Cerebellar nuclear complex (tissue), 1 donor: Measurements from ENCODE around the gene CH25H.
"Not testable (repeated sequence)": the region's sequence is repeated elsewhere in the genome, so short reads cannot be mapped to it uniquely, and the experiment has no call there.

Source experiments
- DNase-seq, 2 experiments: peaks; one replicate each; lab custom pipeline; 2025; lab: John Stamatoyannopoulos, UW

The CH25H gene

GRCh38 chr10:89201345-89202032 lies 5.6 kb downstream of the CH25H start:
- DNase-seq = no peak

- DNase-seq = no peak
These were observed 9.6 kb downstream of the CH25H start for GRCh38 chr10:89197473-89197872.

- DNase-seq = not testable (repeated sequence)
These were observed 15.8 kb downstream of the CH25H start for GRCh38 chr10:89191301-89191700.

DNA sequence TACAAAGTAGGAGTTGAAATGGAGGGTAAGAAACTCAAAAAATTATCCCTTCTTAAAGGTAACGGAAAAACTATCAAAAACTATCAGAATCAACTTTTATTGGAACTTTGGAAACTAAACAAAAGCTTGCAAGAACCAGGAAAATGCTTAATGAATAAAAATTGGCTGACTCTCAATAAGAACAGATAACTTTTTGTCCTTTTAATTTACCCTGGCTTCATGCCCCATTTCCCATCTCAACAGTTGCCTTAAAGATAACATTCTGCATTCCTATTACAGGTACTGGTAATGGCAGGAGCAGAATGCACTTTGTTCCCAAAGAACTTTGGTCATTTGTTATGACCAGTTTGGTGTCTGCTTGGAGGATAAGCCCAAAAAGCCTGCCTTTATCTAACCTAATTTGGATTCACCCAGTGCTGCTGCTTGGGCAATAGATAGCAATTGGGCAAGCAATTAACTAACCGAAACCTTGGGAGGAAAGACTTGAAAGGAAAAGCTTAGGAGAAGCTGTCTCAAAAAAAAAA lies 17.8 kb downstream of the CH25H start:
- DNase-seq = no peak

GRCh38 chr10:89185658-89186057 lies 21.5 kb downstream of the CH25H start:
- no peak for DNase-seq

DNA sequence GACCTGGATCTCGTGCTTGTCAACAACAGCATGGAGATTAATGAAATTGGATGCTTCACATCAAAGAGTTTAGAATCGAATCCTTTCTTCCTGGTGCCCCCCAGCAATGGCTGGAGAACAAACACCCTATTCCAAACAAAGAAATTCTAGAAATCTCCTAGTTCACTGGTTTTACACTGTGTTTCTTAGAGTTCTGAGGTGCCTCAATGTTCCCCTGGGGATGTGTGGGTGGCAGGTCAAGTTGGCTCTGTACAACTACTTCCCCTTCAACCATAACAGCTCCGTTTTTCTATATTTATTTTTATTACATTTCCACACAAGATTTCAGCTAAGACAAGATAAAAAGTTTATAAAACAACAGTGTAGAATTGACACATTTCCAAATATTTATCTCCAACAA lies 22.5 kb downstream of the CH25H start:
- no peak for DNase-seq

- no peak for DNase-seq
These were observed 23.5 kb downstream of the CH25H start for GRCh38 chr10:89183571-89183970.

GRCh38 chr10:89182894-89183293 lies 24.2 kb downstream of the CH25H start:
- no peak for DNase-seq

GRCh38 chr10:89175816-89176215 lies 31.3 kb downstream of the CH25H start:
- DNase-seq = no peak

- no peak for DNase-seq
These were observed 34.0 kb downstream of the CH25H start for GRCh38 chr10:89173075-89173474.

DNA sequence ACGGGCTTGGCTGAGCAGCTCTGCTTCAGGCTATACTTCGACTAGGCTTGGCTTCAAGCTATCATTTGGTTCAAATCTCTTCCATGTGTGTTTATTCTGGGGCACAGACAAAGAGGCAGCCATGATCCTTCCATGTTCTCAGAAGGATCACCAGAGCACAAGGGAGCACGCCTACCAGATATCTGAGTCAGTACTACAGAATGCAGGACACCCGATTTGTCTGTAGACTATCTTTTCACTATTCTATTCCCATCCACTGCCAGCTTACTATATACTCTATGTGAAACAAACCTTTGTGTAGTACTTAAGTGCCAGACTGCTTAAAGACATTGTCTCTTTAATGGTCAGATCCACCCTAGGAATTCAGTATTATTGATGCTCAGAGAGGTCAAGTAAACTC lies 35.1 kb downstream of the CH25H start:
- no peak for DNase-seq

DNA sequence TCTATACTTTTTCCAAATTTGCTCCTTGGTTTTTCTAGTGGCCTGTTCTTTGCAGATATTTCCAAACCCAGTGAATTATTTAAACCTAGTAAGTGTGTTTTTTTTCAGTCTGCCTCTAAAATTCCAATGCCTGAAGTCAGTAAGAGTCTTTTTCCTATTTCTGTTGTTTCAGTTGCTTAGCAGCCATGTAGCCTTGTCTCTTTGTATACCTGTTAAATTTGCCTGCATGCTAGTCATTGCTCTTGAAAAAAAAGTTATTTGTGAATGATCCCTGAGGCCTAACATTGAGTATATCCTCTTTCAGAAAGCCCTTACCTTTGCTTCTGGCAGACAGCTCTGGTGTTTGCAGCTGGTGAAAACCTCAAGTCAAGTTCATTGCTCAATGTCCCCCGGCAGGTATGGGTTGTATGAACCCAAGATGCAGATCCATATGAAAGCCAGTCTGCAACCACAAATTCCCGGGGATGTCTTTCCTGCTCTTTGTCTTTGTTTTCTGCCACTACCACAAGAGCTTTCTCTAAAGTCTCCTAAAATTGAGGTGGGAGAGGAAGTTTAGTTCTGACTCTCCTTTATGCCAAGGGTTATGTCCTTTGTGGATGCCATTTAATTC lies 35.7 kb downstream of the CH25H start:
- DNase-seq = no peak

DNA sequence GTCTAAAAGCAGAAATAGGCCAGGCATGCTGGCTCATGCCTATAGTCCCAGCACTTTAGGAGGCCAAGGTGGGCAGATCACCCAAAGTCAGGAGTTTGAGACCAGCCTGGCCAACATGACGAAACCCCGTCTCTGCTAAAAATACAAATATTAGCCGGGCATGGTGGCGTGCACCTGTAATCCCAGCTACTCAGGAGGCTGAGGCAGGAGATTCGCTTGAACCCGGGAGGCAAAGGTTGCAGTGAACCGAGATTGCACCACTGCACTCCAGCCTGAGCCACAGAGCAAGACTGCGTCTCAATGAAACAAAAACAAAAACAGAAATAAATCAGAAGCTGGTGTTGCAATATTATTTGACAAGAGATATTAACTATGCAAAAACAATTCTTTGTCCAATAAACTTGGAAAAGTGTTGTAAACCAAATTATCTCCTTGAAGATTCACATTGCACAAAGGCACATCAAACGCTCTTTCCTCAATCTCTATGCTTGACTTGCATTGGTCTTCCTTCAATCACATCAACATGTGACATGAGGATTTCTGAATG lies 38.7 kb downstream of the CH25H start:
- DNase-seq = not testable (repeated sequence)

DNA sequence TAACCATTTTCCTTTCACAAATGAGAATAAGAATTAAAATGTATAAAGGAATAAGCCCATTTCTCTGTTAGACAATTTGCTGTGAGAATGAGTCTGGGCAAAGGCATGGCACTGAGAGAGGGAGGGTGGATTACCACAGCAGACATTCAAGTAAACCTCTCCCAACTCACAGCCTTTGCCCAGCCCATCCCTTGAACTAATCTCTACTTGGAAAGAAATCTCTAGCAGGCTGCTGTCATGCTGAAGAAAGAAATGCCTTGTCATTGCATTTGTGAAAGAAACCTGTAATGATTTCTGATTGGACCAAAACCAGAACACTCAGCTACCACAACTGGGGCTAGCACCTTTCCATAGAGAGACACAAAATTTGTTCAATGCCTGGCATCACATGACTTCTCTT lies 39.2 kb downstream of the CH25H start:
- DNase-seq = no peak

DNA sequence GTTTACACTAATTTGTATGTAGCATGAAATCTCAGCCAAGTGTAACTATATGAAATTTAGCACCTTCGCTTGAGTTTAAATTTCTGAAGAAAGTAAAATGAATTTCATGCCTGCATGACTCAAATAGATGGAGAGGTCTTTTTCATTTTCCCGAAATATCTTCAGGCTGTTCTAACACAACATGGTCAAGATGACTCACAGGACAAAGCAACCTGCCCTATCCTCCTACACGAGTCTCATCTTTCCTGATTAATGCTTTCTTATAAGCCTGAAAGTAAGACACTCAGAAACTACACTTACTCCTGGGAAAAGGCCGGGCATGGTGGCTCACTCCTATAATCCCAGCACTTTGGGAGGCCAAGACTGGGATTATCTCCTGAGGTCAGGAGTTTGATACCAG lies 41.2 kb downstream of the CH25H start:
- DNase-seq = no peak

DNA sequence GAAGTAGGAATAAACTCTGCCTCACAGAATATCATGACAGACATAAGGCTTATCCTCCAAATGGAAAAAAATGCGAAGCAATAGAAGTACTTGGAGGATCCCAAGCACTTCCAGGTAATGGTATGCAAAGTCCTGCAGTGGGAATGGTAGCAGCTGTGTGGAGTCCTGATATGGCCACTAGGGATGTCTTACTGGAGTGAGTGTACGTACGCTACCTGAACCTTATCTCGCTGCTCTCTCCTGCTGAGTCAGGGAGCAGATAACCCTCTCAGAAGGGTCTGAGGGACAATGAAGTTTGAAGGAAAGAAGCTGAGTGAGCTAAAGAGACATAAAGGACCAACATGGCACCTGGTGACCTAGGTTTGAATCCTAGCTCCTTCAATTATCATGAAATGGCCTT lies 42.2 kb downstream of the CH25H start:
- DNase-seq = no peak

DNA sequence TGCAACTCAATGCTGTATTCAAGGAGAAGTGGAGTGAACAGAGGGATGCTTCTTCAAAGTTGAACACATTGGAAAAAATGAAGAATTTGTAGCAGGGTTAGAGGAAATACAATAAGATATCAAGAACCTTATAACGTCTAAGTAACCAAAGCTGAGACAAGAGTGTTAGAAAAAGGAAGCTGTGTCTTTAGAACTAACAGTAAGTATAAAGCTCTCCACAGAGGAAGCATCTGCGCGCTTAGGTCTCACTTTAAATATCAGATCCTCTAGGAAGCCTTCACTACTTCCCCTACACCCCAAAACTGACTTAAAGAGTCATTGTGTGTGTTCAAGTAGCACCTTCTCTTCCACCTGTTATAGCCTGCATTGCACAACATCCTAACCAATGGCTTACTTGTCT lies 43.0 kb downstream of the CH25H start:
- no peak for DNase-seq

DNA sequence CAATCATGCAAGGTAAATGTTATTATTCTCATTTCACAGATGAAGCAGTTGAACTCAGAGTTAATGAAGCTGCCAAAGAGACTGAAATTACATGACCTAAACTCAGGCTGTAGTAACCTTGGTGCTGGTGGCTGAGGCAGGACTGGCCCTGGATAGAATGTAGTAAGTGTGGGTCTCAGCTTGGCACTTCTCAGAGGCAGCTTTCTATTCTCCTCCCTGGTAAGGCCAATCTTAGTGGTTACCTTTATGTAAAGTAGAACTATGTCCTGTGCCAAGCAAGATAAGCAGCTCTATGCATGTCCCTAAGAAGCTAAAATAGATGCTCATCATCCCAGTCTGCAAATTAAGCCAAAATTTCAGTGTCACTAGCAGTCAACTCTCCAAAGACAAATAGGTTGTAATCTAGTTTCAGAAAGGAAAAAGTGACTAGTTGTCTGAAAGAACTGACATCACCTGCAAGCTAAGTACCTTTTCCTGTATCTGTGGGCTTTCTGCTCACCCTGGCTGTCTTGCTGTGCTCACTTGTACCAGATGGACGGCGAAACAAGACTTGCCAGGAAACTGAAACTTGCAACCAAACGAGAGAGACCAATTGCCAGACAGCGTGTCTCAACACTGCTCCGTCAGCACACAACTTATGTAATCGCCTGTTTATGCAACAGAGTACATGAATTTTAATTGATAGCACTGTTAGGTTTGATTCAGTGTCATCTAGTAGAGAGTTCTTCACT lies 43.7 kb downstream of the CH25H start:
- no peak for DNase-seq

DNA sequence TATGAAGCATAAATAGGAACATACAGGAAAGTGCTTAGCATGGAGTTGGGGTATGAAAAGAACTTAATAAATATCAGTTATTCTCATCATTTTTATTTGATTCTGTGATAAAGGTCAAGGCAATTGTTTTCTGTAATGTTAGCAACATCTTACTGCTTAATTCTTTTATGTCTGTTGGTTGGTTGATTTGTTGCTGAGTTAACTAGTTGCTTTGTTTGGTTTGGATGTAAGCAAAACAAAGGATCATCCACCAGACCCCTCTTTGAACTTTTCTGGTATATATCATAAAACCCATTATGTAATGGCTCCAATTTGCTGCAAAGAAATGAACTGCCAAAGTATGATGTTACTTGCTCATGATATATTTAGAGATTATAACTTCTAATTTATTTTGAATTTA lies 44.5 kb downstream of the CH25H start:
- no peak for DNase-seq

DNA sequence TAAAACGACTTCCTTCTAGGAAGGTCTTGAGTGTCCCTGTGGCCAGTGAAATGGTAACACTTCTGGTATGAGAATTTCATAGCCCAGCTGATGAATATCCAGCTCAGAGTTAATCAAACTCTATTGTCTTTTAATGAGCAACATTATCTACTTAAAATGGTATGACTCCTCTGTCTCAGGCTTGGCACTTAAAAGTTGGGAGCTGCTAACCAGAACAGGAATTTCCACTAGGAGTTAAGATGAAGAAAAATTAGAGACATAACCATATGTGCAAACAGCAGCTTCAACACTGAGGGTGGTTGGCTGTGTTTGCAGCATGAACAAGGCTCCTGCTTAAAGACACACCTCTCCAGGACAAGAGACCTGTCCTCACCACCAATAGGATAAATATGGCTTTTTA lies 46.8 kb downstream of the CH25H start:
- DNase-seq = no peak

- DNase-seq = no peak
These were observed 47.4 kb downstream of the CH25H start for GRCh38 chr10:89159761-89160160.

GRCh38 chr10:89159316-89159715 lies 47.8 kb downstream of the CH25H start:
- DNase-seq = no peak

GRCh38 chr10:89158446-89158845 lies 48.7 kb downstream of the CH25H start:
- DNase-seq = no peak
